Activated T-cell treated with anti-CD3 and anti-CD28 coated beads, Interleukin-2, amount 50 U/mL, for 24 hours (primary cell): ENCODE measurements around the gene RAB36.
A peak's percentile ranks its signal among the peaks of the same experiment; 100 is the strongest.

Experiments
- DNase-seq: peaks from one replicate; pipeline ENCODE4 v3.0.0-alpha.2; 2020
- H3K27ac Mint-ChIP-seq: 2 replicates; pipeline ENCODE4 v1.8.0; 2020; ENCODE audit warnings: mild to moderate bottlenecking, mixed read lengths
- H3K27me3 Mint-ChIP-seq: 2 replicates; pipeline ENCODE4 v1.8.0; 2020; ENCODE audit warnings: mixed read lengths
- H3K36me3 Mint-ChIP-seq: 2 replicates; pipeline ENCODE4 v1.8.0; 2020; ENCODE audit warnings: low read depth, mixed read lengths
- H3K4me1 Mint-ChIP-seq: 2 replicates; pipeline ENCODE4 v1.8.0; 2020; ENCODE audit warnings: low read depth, mixed read lengths
- H3K4me3 Mint-ChIP-seq: 2 replicates; pipeline ENCODE4 v1.8.0; 2020; ENCODE audit warnings: mild to moderate bottlenecking, moderate library complexity, mixed read lengths
- H3K9me3 Mint-ChIP-seq: 2 replicates; pipeline ENCODE4 v1.8.0; 2020; ENCODE audit warnings: mixed read lengths

Gene RAB36, protein sequence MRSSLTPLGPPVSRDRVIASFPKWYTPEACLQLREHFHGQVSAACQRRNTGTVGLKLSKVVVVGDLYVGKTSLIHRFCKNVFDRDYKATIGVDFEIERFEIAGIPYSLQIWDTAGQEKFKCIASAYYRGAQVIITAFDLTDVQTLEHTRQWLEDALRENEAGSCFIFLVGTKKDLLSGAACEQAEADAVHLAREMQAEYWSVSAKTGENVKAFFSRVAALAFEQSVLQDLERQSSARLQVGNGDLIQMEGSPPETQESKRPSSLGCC

DNA sequence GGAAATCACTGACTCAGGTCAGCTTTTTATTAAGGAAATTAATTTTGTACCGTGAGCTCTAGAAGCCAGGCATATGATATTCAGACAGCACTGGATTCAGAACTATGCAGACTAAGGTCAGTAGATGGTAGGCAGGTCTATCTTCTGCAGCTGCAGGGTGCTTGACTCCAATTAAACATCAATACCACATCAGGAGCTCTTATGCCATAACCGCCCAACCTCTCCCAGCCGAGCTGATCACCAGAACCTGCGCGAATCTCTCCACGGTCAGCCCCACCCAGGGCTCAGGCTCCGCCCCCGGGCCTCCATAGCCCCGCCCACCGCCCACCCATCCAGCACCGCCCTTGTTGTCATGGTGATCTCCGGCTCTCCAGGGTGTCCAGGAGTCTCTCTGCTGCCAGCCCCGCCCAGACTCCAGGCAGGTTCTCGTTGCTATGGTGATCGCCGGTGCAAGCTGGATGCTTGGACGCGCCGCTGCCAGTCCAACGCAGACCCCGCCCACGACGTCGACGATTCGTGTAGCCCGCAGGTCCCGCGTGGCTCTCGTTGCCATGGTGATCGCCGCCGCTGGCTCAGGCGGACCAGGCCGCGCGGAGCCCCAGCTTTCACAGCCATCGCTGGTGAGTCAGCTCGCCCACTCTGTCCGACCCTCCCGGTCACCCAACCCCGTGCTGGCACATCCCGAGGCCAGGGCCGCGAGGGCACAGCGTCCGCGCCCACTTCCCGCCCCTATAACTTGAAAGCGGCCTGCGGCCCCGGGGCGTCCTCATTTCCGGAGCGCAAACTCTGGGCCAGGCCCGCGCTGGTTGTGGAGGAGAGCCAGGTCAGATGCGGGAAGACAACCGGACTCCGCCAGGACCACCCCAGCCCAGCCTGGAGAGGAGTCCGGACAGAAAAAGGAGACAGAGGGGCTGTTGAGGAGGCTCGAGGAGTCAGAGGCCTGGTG, at the start of gene RAB36:
TSS of gene RAB36 (plus strand) at position 546 of the 946 bp plus-strand sequence. CDS start 1,140 bp downstream, outside the sequence.
- no peaks in the 10 kb centered on the region for H3K27me3 Mint-ChIP-seq
- no peaks in the 10 kb centered on the region for H3K9me3 Mint-ChIP-seq

GRCh38 chr22:23095733-23096342, 49.4 kb upstream of the RAB36 start:
- H3K27ac Mint-ChIP-seq = no peak overlapping the region

More for the DNA sequence above, at the start of gene RAB36:
- Mint-ChIP-seq H3K27ac (peak within 1 kb of the TSS; percentile 73), H3K4me3 (peak within 1 kb of the TSS; percentile 56), H3K36me3 (no peaks in the 10 kb centered on the region), H3K4me1 (peaks cover 44% of the 10 kb centered on the region)
- peak; percentile 85 for DNase-seq

DNA sequence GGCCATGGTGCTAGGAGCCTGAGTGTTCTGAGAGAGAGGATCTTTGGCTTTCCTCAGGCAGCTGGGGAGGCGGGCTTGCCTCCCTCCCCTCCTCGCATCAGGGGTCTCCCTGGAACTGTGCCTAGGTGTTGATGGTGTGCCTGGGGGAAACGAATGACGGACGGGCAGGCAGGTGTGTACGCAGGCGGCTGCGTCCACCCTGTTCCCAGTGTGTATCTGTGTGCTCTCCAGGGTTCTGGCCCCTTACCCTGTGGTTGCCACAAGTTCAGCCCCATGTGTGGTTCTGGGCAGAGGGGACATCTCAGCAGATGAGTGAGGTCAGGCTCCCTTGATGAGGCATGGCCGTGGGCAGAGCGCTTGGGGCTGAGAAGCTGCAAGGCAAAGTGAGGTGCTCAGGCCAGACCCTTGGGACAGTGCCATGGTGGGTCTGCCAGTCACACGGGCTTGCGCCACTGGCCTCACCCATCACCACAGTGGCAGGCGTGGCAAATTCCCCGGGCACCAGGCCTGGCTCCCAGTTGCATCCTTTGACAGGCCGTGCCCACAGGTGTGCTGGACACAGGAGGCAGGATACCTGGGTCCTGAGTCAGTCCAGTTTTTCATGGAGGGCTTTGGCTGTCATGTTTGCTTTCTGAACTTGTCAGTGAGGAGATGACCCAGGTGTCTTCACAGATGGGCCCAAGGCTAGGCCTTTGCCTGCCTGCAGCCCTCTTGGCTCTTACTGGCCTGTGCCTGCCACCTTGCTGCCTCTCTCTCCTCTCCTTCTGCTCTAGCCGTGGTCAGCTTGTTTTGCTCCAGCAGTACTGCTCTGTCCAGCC, 47.7 kb upstream of the RAB36 start:
- H3K27me3 Mint-ChIP-seq = no peaks in the 10 kb centered on the region
- no peaks in the 10 kb centered on the region for H3K4me1 Mint-ChIP-seq
- H3K36me3 Mint-ChIP-seq = no peaks in the 10 kb centered on the region
- DNase-seq = no peak
- H3K4me3 Mint-ChIP-seq = no peak overlapping the region
- no peaks in the 10 kb centered on the region for H3K9me3 Mint-ChIP-seq
- H3K27ac Mint-ChIP-seq = no peak overlapping the region

More at GRCh38 chr22:23095733-23096342, 49.4 kb upstream of the RAB36 start:
- Mint-ChIP-seq H3K36me3 (no peaks in the 10 kb centered on the region), H3K9me3 (no peaks in the 10 kb centered on the region), H3K4me1 (no peaks in the 10 kb centered on the region), H3K27me3 (no peaks in the 10 kb centered on the region), H3K4me3 (no peak overlapping the region)
- no peak for DNase-seq

DNA sequence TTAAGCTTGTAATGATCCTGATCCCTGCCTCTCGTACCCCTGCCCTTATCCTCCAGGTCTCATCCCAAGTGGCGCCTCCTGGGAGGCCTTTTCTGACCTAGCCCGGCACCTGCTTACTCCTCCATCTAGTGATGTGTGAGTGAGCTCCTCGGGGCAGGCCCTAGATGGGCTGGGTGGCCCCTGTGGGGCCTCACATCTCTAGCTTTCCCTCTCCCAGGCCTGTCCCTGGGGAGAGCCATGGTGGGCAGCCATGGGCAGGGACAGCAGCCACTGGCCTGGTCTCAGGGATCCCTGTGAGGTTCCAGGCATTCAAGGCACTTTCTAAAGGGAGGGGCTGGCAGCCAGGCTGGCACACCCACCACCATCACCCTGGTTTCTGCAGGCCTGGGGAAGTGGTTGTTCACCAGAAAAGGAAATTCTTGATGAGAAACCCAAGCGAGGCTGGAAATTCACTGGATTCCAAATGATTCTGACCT, 47.0 kb upstream of the RAB36 start:
- H3K9me3 Mint-ChIP-seq = no peaks in the 10 kb centered on the region
- no peak overlapping the region for H3K4me3 Mint-ChIP-seq
- H3K36me3 Mint-ChIP-seq = no peaks in the 10 kb centered on the region
- H3K27ac Mint-ChIP-seq = no peak overlapping the region
- no peaks in the 10 kb centered on the region for H3K4me1 Mint-ChIP-seq
- H3K27me3 Mint-ChIP-seq = no peaks in the 10 kb centered on the region
- DNase-seq = no peak

DNA sequence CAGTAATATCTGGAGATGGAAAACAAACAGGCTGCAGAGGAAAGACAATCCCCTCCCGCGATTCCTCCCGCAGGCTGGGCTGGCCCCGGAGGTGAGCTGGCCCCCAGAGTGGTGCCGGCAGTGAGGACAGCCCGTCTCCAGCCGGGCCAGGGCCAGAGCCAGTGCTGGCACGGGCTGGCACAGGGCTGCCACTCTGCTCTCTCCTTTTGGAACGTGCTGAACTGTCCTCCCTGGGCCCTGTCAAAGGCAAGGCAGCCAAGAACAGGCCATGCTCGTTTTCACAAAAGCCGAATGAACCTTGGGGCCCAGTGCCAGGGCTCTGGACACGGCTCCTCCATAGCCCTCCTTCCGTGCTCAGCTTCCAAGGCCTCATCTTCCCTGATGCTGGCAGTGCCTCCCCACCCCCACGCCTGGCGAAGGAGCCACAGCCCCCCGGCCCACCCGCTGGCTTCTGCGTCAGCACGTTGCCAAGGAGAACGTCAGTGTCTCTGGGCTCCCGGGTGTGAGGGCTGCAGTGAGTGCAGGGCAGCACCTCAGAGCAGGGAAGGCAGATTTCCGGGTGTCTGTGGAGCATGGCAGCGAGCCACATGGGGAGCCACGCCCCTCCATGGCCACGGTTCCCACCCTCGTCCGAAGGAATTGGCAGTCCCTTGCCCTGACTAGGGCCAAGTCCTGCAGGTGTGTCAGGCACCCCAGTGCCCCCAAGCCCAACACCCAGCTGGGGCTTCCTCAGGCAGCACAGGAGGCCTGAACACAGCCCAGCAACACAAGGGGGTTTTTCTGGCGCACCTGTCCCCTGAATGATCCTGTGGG, 46.4 kb upstream of the RAB36 start:
- H3K4me3 Mint-ChIP-seq = no peak overlapping the region
- H3K27me3 Mint-ChIP-seq = no peaks in the 10 kb centered on the region
- DNase-seq = no peak
- H3K4me1 Mint-ChIP-seq = no peaks in the 10 kb centered on the region
- no peaks in the 10 kb centered on the region for H3K9me3 Mint-ChIP-seq
- H3K36me3 Mint-ChIP-seq = no peaks in the 10 kb centered on the region
- no peak overlapping the region for H3K27ac Mint-ChIP-seq

- no peaks in the 10 kb centered on the region for H3K9me3 Mint-ChIP-seq
- H3K36me3 Mint-ChIP-seq = no peaks in the 10 kb centered on the region
- no peak overlapping the region for H3K4me3 Mint-ChIP-seq
- H3K27me3 Mint-ChIP-seq = no peaks in the 10 kb centered on the region
- H3K27ac Mint-ChIP-seq = no peak overlapping the region
- no peak for DNase-seq
- H3K4me1 Mint-ChIP-seq = no peaks in the 10 kb centered on the region
Measured at GRCh38 chr22:23099531-23099804, 45.8 kb upstream of the RAB36 start.

GRCh38 chr22:23100124-23100801, 45.0 kb upstream of the RAB36 start:
- no peak overlapping the region for H3K27ac Mint-ChIP-seq
- H3K4me3 Mint-ChIP-seq = no peak overlapping the region
- no peaks in the 10 kb centered on the region for H3K9me3 Mint-ChIP-seq
- no peak for DNase-seq
- H3K36me3 Mint-ChIP-seq = no peaks in the 10 kb centered on the region
- no peaks in the 10 kb centered on the region for H3K27me3 Mint-ChIP-seq
- H3K4me1 Mint-ChIP-seq = no peaks in the 10 kb centered on the region

- Mint-ChIP-seq H3K36me3 (no peaks in the 10 kb centered on the region), H3K9me3 (no peaks in the 10 kb centered on the region), H3K27me3 (no peaks in the 10 kb centered on the region), H3K4me1 (no peaks in the 10 kb centered on the region), H3K27ac (no peak overlapping the region), H3K4me3 (no peak overlapping the region)
- no peak for DNase-seq
Measured at GRCh38 chr22:23101524-23101923, 43.8 kb upstream of the RAB36 start.

DNA sequence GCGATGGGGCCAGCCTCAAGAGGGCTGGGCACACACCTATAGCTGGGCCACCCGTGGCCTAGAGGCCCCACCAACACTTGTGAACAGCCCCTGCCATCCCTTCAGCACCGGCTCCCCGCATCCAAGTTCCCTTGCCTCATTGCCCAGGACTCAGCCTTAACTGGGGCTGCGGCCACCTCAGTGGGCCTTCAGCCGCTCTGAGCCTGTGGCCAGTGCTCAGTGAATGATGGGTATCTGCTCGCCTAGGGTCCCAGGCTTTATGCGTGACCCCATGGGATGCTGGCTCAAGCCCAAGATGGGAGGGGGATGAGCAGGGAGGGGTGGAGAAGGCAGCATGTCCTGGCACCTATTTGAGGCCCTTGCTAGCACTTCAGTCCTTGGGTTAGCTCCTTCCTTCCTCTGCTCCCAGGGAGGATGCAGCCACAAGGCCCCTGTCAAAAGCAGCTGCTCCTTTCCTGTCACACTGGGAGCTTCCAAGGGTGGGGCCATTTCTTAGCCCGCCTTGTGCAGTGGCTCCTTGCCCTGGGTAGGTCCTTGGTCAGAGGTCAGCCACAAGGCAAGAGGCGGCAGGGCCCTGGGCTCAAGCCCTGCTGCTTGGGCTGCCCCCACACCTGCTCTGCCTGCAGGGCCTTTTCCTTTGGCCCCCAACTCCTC, 43.1 kb upstream of the RAB36 start:
- no peaks in the 10 kb centered on the region for H3K27me3 Mint-ChIP-seq
- no peak overlapping the region for H3K4me3 Mint-ChIP-seq
- no peak for DNase-seq
- no peaks in the 10 kb centered on the region for H3K9me3 Mint-ChIP-seq
- no peaks in the 10 kb centered on the region for H3K36me3 Mint-ChIP-seq
- H3K27ac Mint-ChIP-seq = no peak overlapping the region
- H3K4me1 Mint-ChIP-seq = no peaks in the 10 kb centered on the region

- H3K9me3 Mint-ChIP-seq = no peaks in the 10 kb centered on the region
- H3K4me3 Mint-ChIP-seq = no peak overlapping the region
- H3K27me3 Mint-ChIP-seq = no peaks in the 10 kb centered on the region
- H3K36me3 Mint-ChIP-seq = no peaks in the 10 kb centered on the region
- no peaks in the 10 kb centered on the region for H3K4me1 Mint-ChIP-seq
- no peak for DNase-seq
- H3K27ac Mint-ChIP-seq = no peak overlapping the region
Measured at GRCh38 chr22:23102776-23103175, 42.5 kb upstream of the RAB36 start.

DNA sequence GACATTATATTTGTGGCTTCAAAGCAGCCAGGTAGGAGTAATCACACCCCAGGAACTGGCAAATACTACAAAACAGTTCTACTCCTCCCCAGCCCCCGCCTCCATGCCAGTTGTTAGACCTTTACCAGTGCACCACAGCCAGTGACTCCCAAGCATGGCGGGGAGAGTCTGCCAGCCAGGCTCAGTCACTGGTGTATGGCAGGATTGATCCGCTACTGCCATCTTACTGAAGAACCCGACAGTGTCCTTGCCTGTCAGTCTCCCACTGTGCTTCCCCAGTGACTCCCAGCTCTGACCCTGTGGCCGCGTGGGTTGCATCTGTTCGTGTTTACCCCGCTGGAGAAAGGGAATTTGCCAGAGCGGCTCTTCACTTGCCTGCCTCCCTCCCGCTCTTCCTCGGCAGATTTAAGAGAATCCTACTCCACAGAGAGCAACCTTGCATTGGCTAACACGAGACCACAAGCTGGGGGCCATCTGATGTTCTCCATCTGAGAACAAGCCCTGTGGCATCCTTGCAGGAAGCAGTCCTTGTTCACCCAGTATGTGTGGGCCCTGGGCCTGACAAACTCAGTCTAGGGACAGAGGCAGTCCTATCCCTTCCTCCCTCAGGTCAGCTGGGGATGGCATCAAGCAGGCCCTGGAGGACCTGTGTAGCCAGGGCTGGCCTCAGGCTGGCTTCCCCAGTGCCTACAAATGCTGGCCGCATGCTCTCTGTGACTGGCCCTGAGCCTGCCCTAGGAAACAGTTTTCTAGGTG, 41.9 kb upstream of the RAB36 start:
- H3K36me3 Mint-ChIP-seq = no peaks in the 10 kb centered on the region
- H3K9me3 Mint-ChIP-seq = no peaks in the 10 kb centered on the region
- no peak overlapping the region for H3K4me3 Mint-ChIP-seq
- H3K27me3 Mint-ChIP-seq = no peaks in the 10 kb centered on the region
- no peaks in the 10 kb centered on the region for H3K4me1 Mint-ChIP-seq
- no peak for DNase-seq
- H3K27ac Mint-ChIP-seq = no peak overlapping the region

DNA sequence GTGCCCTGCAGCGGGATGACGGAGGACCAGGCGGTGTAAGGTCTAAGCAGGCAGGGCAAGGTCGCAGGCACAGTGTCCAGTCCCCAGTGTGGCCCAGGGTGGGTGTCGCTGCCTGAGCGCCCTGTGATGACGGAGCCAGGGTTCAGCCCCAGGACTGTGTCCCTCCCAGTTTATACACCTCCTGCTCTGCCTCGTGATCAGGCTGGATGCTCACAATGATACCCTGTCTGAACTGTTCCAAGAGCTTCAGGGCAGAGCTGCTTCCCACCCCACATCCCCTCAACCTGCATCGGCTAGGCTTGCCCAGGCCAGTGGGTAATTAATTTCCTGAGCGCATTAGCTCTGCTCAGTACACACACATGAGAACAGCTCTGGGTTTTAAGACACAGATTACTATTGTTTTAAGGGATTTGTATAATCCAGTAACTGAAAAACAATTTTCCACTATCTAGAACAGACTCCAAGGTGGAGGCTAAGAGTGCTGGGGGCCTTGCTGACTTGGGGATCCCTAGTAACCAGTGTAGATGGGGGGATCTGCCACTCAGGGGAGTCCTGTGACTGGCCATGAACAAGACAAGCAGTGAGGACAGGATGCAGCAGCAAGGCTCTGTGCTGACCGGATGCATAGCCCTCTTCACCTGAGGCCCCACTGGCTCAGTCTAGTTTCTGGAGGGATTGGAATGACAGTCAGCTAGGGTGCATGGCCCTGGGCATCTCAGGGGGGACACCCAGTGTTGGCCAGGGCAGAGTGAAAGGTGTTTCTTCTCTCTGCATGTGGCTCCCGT, 40.9 kb upstream of the RAB36 start:
- no peaks in the 10 kb centered on the region for H3K36me3 Mint-ChIP-seq
- no peak overlapping the region for H3K4me3 Mint-ChIP-seq
- H3K9me3 Mint-ChIP-seq = no peaks in the 10 kb centered on the region
- no peak for DNase-seq
- no peaks in the 10 kb centered on the region for H3K27me3 Mint-ChIP-seq
- no peak overlapping the region for H3K27ac Mint-ChIP-seq
- no peaks in the 10 kb centered on the region for H3K4me1 Mint-ChIP-seq
